ENCODE measurements around the gene ATP8A2. TPM values are rescaled to one million over a fixed set of nuclear protein-coding genes. Genes with fewer than 3 reads are reported as not detected.

The ATP8A2 gene
- total RNA-seq, 1 experiment from 2014 or later, result 0.26 TPM

- in situ Hi-C loops (cut with HindIII; ENCODE audit: low pct_unique_long_range_greater_than_20kb, low sequenced_read_pairs), result no loop called here
- DNase-seq (ENCODE audit: low read depth, low spot score), result no peak
Measured at GRCh38 chr13:25719666-25720065, 347.9 kb downstream of the ATP8A2 start.

GRCh38 chr13:25722893-25723292 is 351.1 kb downstream of the ATP8A2 start:
- DNase-seq (ENCODE audit: low read depth, low spot score), result no peak
- in situ Hi-C loops (cut with HindIII; ENCODE audit: low pct_unique_long_range_greater_than_20kb, low sequenced_read_pairs), result no loop called here

GRCh38 chr13:25725104-25725503 is 353.3 kb downstream of the ATP8A2 start:
- peak; percentile 27 for DNase-seq (ENCODE audit: low read depth, low spot score)
- in situ Hi-C loops (cut with HindIII; ENCODE audit: low pct_unique_long_range_greater_than_20kb, low sequenced_read_pairs), result no loop called here

- in situ Hi-C loops (cut with HindIII; ENCODE audit: low pct_unique_long_range_greater_than_20kb, low sequenced_read_pairs), result no loop called here
- no peak for DNase-seq (ENCODE audit: low read depth, low spot score)
Measured at GRCh38 chr13:25727250-25727649, 355.5 kb downstream of the ATP8A2 start.

- DNase-seq (ENCODE audit: low read depth, low spot score), result no peak
- in situ Hi-C loops (cut with HindIII; ENCODE audit: low pct_unique_long_range_greater_than_20kb, low sequenced_read_pairs), result no loop called here
Measured at GRCh38 chr13:25727810-25728209, 356.0 kb downstream of the ATP8A2 start.

- in situ Hi-C loops (cut with HindIII; ENCODE audit: low pct_unique_long_range_greater_than_20kb, low sequenced_read_pairs), result no loop called here
- DNase-seq (ENCODE audit: low read depth, low spot score), result no peak
Measured at GRCh38 chr13:25729201-25729600, 357.4 kb downstream of the ATP8A2 start.

GRCh38 chr13:25731037-25731436 is 359.3 kb downstream of the ATP8A2 start:
- in situ Hi-C loops (cut with HindIII; ENCODE audit: low pct_unique_long_range_greater_than_20kb, low sequenced_read_pairs), result no loop called here
- no peak for DNase-seq (ENCODE audit: low read depth, low spot score)

GRCh38 chr13:25731536-25731935 is 359.8 kb downstream of the ATP8A2 start:
- DNase-seq (ENCODE audit: low read depth, low spot score), result no peak
- in situ Hi-C loops (cut with HindIII; ENCODE audit: low pct_unique_long_range_greater_than_20kb, low sequenced_read_pairs), result no loop called here

- peak; percentile 70 for DNase-seq (ENCODE audit: low read depth, low spot score)
- in situ Hi-C loops (cut with HindIII; ENCODE audit: low pct_unique_long_range_greater_than_20kb, low sequenced_read_pairs), result no loop called here
Measured at GRCh38 chr13:25732111-25732865, 360.5 kb downstream of the ATP8A2 start.

- no peak for DNase-seq (ENCODE audit: low read depth, low spot score)
- in situ Hi-C loops (cut with HindIII; ENCODE audit: low pct_unique_long_range_greater_than_20kb, low sequenced_read_pairs), result no loop called here
Measured at GRCh38 chr13:25733001-25733491, 361.3 kb downstream of the ATP8A2 start.

GRCh38 chr13:25733696-25734435 is 362.1 kb downstream of the ATP8A2 start:
- DNase-seq (ENCODE audit: low read depth, low spot score), result no peak
- in situ Hi-C loops (cut with HindIII; ENCODE audit: low pct_unique_long_range_greater_than_20kb, low sequenced_read_pairs), result no loop called here

- DNase-seq (ENCODE audit: low read depth, low spot score), result no peak
- in situ Hi-C loops (cut with HindIII; ENCODE audit: low pct_unique_long_range_greater_than_20kb, low sequenced_read_pairs), result no loop called here
Measured at GRCh38 chr13:25738342-25739196, 366.8 kb downstream of the ATP8A2 start.

GRCh38 chr13:25739376-25739775 is 367.6 kb downstream of the ATP8A2 start:
- in situ Hi-C loops (cut with HindIII; ENCODE audit: low pct_unique_long_range_greater_than_20kb, low sequenced_read_pairs), result no loop called here

GRCh38 chr13:25741796-25742195 is 370.0 kb downstream of the ATP8A2 start:
- DNase-seq (ENCODE audit: low read depth, low spot score), result no peak
- in situ Hi-C loops (cut with HindIII; ENCODE audit: low pct_unique_long_range_greater_than_20kb, low sequenced_read_pairs), result no loop called here

More at GRCh38 chr13:25739376-25739775, 367.6 kb downstream of the ATP8A2 start:
- DNase-seq (ENCODE audit: low read depth, low spot score), result no peak

- in situ Hi-C loops (cut with HindIII; ENCODE audit: low pct_unique_long_range_greater_than_20kb, low sequenced_read_pairs), result no loop called here
- DNase-seq (ENCODE audit: low read depth, low spot score), result no peak
Measured at GRCh38 chr13:25742220-25742619, 370.4 kb downstream of the ATP8A2 start.

GRCh38 chr13:25743421-25743820 is 371.6 kb downstream of the ATP8A2 start:
- in situ Hi-C loops (cut with HindIII; ENCODE audit: low pct_unique_long_range_greater_than_20kb, low sequenced_read_pairs), result no loop called here
- no peak for DNase-seq (ENCODE audit: low read depth, low spot score)

GRCh38 chr13:25744178-25744577 is 372.4 kb downstream of the ATP8A2 start:
- DNase-seq (ENCODE audit: low read depth, low spot score), result no peak
- in situ Hi-C loops (cut with HindIII; ENCODE audit: low pct_unique_long_range_greater_than_20kb, low sequenced_read_pairs), result no loop called here

- in situ Hi-C loops (cut with HindIII; ENCODE audit: low pct_unique_long_range_greater_than_20kb, low sequenced_read_pairs), result no loop called here
- DNase-seq (ENCODE audit: low read depth, low spot score), result no peak
Measured at GRCh38 chr13:25746131-25746530, 374.4 kb downstream of the ATP8A2 start.

Data from SK-MEL-5 (cell line).